HFFc6 (cell line): ENCODE data around the gene CACNA2D2. TPM values are rescaled to one million over a fixed set of nuclear protein-coding genes. Genes with fewer than 3 reads are reported as not detected.

ENCODE experiments used
- DNase-seq: peaks from one replicate; pipeline ENCODE4 v3.0.0-alpha.2; 2018
- H3K27ac Mint-ChIP-seq: 2 replicates; pipeline ENCODE4 v1.8.0; 2020; ENCODE audit warnings: mild to moderate bottlenecking, mixed read lengths
- H3K27me3 Mint-ChIP-seq: 2 replicates; pipeline ENCODE4 v1.8.0; 2021; ENCODE audit warnings: mild to moderate bottlenecking, moderate library complexity, mixed read lengths; ENCODE audit not compliant: insufficient read depth
- H3K36me3 Mint-ChIP-seq: 2 replicates; pipeline ENCODE4 v1.8.0; 2021; ENCODE audit warnings: low read depth, mixed read lengths
- H3K4me1 Mint-ChIP-seq: 2 replicates; pipeline ENCODE4 v1.8.0; 2020; ENCODE audit warnings: low read depth, mixed read lengths
- H3K4me3 Mint-ChIP-seq: 2 replicates; pipeline ENCODE4 v1.8.0; 2020; ENCODE audit warnings: mild to moderate bottlenecking, moderate library complexity, mixed read lengths
- H3K9me3 Mint-ChIP-seq: 2 replicates; pipeline ENCODE4 v1.8.0; 2020; ENCODE audit warnings: mild to moderate bottlenecking, mixed read lengths
- CTCF ChIP-seq: fragments of 200-600 bp; sonication (generic); IDR thresholded peaks from 2 replicates; pipeline ENCODE4 v1.5.0; 2021; ENCODE audit warnings: antibody characterized with exemption, mild to moderate bottlenecking
- total RNA-seq, 6 experiments: library from RNA; stranded (reverse); fragmentation: NEBNext Ultra II Directional; extraction: Animal tissue kit (Norgen Biotek cat#: 25700); gene quantifications; 2 replicates in 1 of 6; 3 replicates in 5 of 6; pipeline ENCODE4 v1.2.3, GENCODE V29; 2021

Gene CACNA2D2
- total RNA-seq, 6 experiments from 2014 or later = 0.09 TPM; not detected in 5

GRCh38 chr3:50467919-50468318 is 35.5 kb downstream of the CACNA2D2 start:
- TF ChIP-seq CTCF = no peak
- Mint-ChIP-seq H3K4me1 (no peaks in the 10 kb centered on the region), H3K9me3 (no peaks in the 10 kb centered on the region), H3K27me3 (peaks cover 67% of the 10 kb centered on the region), H3K36me3 (no peaks in the 10 kb centered on the region), H3K27ac (no peak overlapping the region), H3K4me3 (no peak overlapping the region)
- DNase-seq = no peak

- Mint-ChIP-seq H3K9me3 (no peaks in the 10 kb centered on the region), H3K4me3 (no peak overlapping the region), H3K36me3 (no peaks in the 10 kb centered on the region), H3K27me3 (peaks cover 61% of the 10 kb centered on the region), H3K27ac (no peak overlapping the region), H3K4me1 (no peaks in the 10 kb centered on the region)
- no peak for DNase-seq
- TF ChIP-seq CTCF = 0 out of 2 replicates have a peak, but pooled peaks have one; percentile 13
Measured at GRCh38 chr3:50466177-50466576, 37.3 kb downstream of the CACNA2D2 start.

DNA sequence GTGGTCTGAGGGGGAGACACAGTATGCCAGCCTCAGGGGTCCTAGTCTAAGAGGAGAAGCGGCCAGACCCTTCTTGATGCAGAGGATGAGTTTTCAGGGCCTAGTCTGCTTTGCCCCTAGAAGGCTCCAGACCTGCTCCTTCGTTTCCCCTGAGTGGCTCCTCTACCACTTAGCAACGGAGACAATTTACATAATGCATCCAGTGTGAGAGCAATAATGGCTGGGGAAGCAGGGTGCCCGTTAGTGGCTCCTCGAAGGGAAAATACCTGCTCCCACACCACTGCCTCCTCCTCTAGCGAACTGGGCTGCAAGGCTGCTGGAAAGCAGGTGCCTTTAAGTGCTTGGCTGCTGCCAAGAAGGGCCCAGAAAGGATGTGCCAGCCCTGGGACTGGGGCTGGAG is 38.9 kb downstream of the CACNA2D2 start:
- TF ChIP-seq CTCF = no peak
- DNase-seq = no peak
- Mint-ChIP-seq H3K4me3 (no peak overlapping the region), H3K9me3 (no peaks in the 10 kb centered on the region), H3K4me1 (no peaks in the 10 kb centered on the region), H3K27me3 (peaks cover 59% of the 10 kb centered on the region), H3K36me3 (no peaks in the 10 kb centered on the region), H3K27ac (no peak overlapping the region)

DNA sequence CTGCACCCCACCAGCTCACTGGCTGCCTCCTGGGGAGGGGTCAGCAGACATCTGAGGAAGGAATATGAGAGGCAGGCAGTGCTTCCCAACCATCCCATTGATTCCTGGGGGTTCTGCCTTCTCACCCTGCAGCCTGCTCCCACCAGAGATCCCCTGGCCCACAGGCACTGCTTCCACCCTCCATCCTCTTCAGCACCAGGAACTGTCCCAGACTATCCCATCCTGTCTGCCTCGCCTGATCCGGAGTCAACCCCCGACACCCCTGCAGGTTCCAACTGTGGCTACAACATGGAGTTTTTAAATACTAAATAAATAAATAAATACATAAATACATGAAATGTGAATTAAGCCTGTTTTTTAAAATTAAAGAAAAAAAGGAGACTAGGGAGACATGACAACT is 43.6 kb downstream of the CACNA2D2 start:
- DNase-seq = no peak
- peaks cover 44% of the 10 kb centered on the region for H3K27me3 Mint-ChIP-seq
- no peaks in the 10 kb centered on the region for H3K36me3 Mint-ChIP-seq
- no peak overlapping the region for H3K27ac Mint-ChIP-seq
- H3K9me3 Mint-ChIP-seq = no peaks in the 10 kb centered on the region
- no peak overlapping the region for H3K4me3 Mint-ChIP-seq
- H3K4me1 Mint-ChIP-seq = no peaks in the 10 kb centered on the region
- no peak for TF ChIP-seq CTCF

- no peaks in the 10 kb centered on the region for H3K4me1 Mint-ChIP-seq
- peaks cover 43% of the 10 kb centered on the region for H3K27me3 Mint-ChIP-seq
- no peak for DNase-seq
- no peak overlapping the region for H3K27ac Mint-ChIP-seq
- TF ChIP-seq CTCF = no peak
- no peaks in the 10 kb centered on the region for H3K36me3 Mint-ChIP-seq
- H3K4me3 Mint-ChIP-seq = no peak overlapping the region
- H3K9me3 Mint-ChIP-seq = no peaks in the 10 kb centered on the region
Measured at GRCh38 chr3:50457988-50458387, 45.4 kb downstream of the CACNA2D2 start.
